Gastroesophageal sphincter (tissue), 4 donors: ENCODE measurements around the gene LDLRAD4. TPM values are rescaled to one million over a fixed set of nuclear protein-coding genes. Genes with fewer than 3 reads are reported as not detected.

Source experiments
- ATAC-seq: fragments of 150-250 bp; one replicate; pipeline ENCODE4 v1.9.1; 2016; ENCODE audit warnings: mild to moderate bottlenecking, moderate library complexity
- H3K27ac ChIP-seq, 4 donors: fragments of 200-600 bp; sonication (generic) in 3 of 4; 1 replicate in 3 of 4; 2 replicates in 1 of 4; pipeline ENCODE4 v1.5.1; 2016 to 2019
- H3K27me3 ChIP-seq: fragments of 200-600 bp; sonication (generic); one replicate; pipeline ENCODE4 v1.5.1; 2019
- H3K36me3 ChIP-seq, 2 donors: fragments of 200-600 bp; sonication (generic); one replicate each; pipeline ENCODE4 v1.5.1; 2019; ENCODE audit warnings: control low read depth in 1 of 2
- H3K4me1 ChIP-seq, 3 donors: fragments of 200-600 bp; sonication (generic); 1 replicate in 2 of 3; 2 replicates in 1 of 3; pipeline ENCODE4 v1.5.1; 2016 to 2019; ENCODE audit warnings: control low read depth in 2 of 3
- H3K4me3 ChIP-seq, 2 donors: fragments of 200-600 bp; sonication (generic); one replicate each; pipeline ENCODE4 v1.5.1; 2019; ENCODE audit warnings: mild to moderate bottlenecking in 1 of 2, moderate library complexity in 1 of 2
- H3K9me3 ChIP-seq, 3 donors: fragments of 200-600 bp; sonication (generic); one replicate each; pipeline ENCODE4 v1.5.1; 2017 to 2019; ENCODE audit warnings: control low read depth in 2 of 3
- EP300 ChIP-seq: sonication (generic); formaldehyde crosslinking; IDR thresholded peaks from one replicate; pipeline ENCODE4 v1.6.1; 2017; ENCODE audit warnings: antibody characterized with exemption, mild to moderate bottlenecking
- POLR2A ChIP-seq, 2 donors: fragments of 450-650 bp; IDR thresholded peaks; one replicate each; pipeline ENCODE4 v1.6.1; 2017; ENCODE audit warnings: antibody characterized with exemption in 2 of 2, mild to moderate bottlenecking in 2 of 2, moderate library complexity in 1 of 2
- POLR2AphosphoS5 ChIP-seq: sonication (generic); formaldehyde crosslinking; IDR thresholded peaks from one replicate; pipeline ENCODE4 v1.6.1; 2017; ENCODE audit warnings: antibody characterized with exemption
- WGBS, 2 donors: methylation state at CpG; one replicate each; pipeline ENCODE4 v1.1.5; 2018; ENCODE audit warnings: low coverage in 1 of 2; 5-methylcytosine and 5-hydroxymethylcytosine counted together
- total RNA-seq, 4 donors: library from RNA; depleted of rRNA; stranded (reverse); fragments of >200 nt; gene quantifications; one replicate each; pipeline ENCODE4 v1.1.0, GENCODE V29; 2016
- TF ChIP-seq, protein P1 (sequence below), 4 experiments: fragments of 200-600 bp in 2 of 4; fragments of 450-650 bp in 2 of 4; sonication (generic) in 1 of 4; IDR thresholded peaks; one replicate each; pipeline ENCODE4 v1.5.1; 2017 to 2019; ENCODE audit warnings: antibody characterized with exemption in 4 of 4, mild to moderate bottlenecking in 2 of 4, moderate library complexity in 2 of 4

Gene LDLRAD4
- total RNA-seq, 4 donors from 2014 or later, result 28.1 to 85.9 (median 55.2) TPM

GRCh38 chr18:13536578-13536977, 318.0 kb downstream of the LDLRAD4 start:
- no peak overlapping the region for H3K27ac ChIP-seq
- no peak for ATAC-seq
- H3K4me1 ChIP-seq, result peaks cover 0 to 46% (median 0%) of the 10 kb centered on the region in 3 donors
- H3K36me3 ChIP-seq, result no peaks in the 10 kb centered on the region
- no peaks in the 10 kb centered on the region for H3K9me3 ChIP-seq
- TF ChIP-seq EP300 (no peak), POLR2A (IDR thresholded peaks at IDR 0.05) (no peak), POLR2AphosphoS5 (no peak)
- TF ChIP-seq, protein P1, sequence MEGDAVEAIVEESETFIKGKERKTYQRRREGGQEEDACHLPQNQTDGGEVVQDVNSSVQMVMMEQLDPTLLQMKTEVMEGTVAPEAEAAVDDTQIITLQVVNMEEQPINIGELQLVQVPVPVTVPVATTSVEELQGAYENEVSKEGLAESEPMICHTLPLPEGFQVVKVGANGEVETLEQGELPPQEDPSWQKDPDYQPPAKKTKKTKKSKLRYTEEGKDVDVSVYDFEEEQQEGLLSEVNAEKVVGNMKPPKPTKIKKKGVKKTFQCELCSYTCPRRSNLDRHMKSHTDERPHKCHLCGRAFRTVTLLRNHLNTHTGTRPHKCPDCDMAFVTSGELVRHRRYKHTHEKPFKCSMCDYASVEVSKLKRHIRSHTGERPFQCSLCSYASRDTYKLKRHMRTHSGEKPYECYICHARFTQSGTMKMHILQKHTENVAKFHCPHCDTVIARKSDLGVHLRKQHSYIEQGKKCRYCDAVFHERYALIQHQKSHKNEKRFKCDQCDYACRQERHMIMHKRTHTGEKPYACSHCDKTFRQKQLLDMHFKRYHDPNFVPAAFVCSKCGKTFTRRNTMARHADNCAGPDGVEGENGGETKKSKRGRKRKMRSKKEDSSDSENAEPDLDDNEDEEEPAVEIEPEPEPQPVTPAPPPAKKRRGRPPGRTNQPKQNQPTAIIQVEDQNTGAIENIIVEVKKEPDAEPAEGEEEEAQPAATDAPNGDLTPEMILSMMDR (IDR thresholded peaks at IDR 0.05), result no peak
- no peaks in the 10 kb centered on the region for H3K27me3 ChIP-seq
- H3K4me3 ChIP-seq, result no peak overlapping the region

DNA sequence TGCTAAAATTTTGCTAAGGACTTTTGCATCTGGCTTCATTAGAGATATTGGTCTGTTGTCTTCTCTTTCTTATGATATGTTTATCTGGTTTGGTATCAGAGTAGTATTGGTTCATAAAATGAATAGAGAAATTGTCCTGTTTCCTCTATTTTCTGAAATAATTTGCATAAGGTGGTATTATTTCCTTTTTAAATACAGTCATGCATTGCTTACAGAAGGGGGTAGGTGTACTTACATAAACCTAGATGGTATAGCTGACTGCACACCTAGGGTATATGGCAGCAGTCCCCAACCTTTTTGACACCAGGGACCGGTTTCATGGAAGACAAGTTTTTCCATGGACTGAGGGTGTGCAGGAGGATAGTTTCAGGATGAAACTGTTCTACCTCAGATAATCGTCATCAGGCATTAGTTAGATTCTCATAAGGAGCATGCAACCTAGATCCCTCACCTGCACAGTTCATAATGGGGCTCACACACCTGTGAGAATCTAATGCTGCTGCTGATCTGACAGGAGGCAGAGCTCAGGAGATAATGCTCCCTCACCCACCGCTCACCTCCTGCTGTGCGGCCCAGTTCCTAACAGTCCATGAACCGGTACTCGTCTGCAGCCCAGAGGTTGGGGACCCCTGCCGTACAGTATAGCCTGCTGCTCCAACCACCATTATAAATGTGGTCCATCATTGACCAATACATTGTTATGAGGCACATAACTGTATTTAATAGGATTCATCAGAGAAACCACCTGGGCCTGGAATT, 318.6 kb downstream of the LDLRAD4 start:
- H3K9me3 ChIP-seq, result no peaks in the 10 kb centered on the region
- no peak overlapping the region for H3K4me3 ChIP-seq
- 90 to 100% methylated on average over 1 to 3 of the region's 7 CpGs for WGBS, 2 donors
- H3K36me3 ChIP-seq, result no peaks in the 10 kb centered on the region
- H3K27ac ChIP-seq, result no peak overlapping the region
- TF ChIP-seq EP300 (no peak), POLR2A (IDR thresholded peaks at IDR 0.05) (no peak), POLR2AphosphoS5 (no peak)
- TF ChIP-seq, protein P1 (IDR thresholded peaks at IDR 0.05), result no peak
- ATAC-seq, result no peak
- peaks cover 0 to 53% (median 0%) of the 10 kb centered on the region in 3 donors for H3K4me1 ChIP-seq
- H3K27me3 ChIP-seq, result no peaks in the 10 kb centered on the region

DNA sequence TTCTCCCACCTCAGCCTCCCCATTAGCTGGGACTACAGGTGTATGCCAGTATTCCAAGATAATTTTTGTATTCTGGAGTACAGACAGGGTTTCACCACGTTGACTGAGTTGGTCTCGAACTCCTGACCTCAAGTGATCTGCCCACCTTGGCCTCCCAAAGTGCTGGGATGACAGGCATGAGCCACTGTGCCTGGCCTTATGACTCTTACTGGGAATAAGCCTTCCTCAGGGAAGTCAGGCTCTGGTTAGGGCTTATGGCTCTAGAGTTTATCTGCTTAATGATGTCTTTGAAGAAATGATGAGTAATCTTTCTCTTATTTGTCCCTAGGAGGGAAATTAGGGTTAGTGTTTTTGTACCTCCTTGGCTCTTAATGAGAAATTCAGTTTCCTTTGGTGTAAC, 320.1 kb downstream of the LDLRAD4 start:
- H3K9me3 ChIP-seq, result no peaks in the 10 kb centered on the region
- 83% methylated on average over 2 of the region's 2 CpGs; no CpG with 5 or more reads in 1 of the 2 donors for WGBS, 2 donors
- TF ChIP-seq EP300, result no peak
- no peak for TF ChIP-seq POLR2A (IDR thresholded peaks at IDR 0.05)
- TF ChIP-seq, protein P1 (IDR thresholded peaks at IDR 0.05), result no peak
- no peak for TF ChIP-seq POLR2AphosphoS5
- ATAC-seq, result no peak
- no peaks in the 10 kb centered on the region for H3K27me3 ChIP-seq
- H3K4me1 ChIP-seq, result peaks cover 0 to 59% (median 0%) of the 10 kb centered on the region in 3 donors
- H3K27ac ChIP-seq, result peak overlapping the region in 3 of 4 donors; percentile 5 to 32 (median 20)
- H3K36me3 ChIP-seq, result no peaks in the 10 kb centered on the region
- H3K4me3 ChIP-seq, result no peak overlapping the region

DNA sequence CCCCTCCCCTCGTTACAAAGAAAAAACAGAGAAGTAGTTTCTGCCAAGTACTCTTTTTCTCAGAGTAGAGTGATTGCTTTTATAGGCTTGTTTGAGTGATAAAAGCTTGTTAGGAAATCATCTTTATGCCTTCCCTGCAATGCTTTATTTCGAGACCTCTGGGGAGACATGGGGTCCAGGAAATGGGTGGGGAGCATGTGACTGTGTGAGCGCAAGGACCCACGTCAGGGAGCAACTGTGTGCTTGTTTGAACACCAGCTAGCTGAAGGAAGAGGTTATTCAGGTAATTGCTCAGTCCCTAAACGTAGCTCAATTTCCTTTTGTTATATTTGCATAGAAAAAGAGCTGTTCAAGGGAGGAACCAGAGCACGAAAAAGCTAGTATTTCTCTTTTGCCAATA, 320.5 kb downstream of the LDLRAD4 start:
- WGBS, 2 donors, result 27 to 45% methylated on average over 5 to 6 of the region's 6 CpGs
- no peaks in the 10 kb centered on the region for H3K36me3 ChIP-seq
- TF ChIP-seq POLR2AphosphoS5, result no peak
- TF ChIP-seq, protein P1 (IDR thresholded peaks at IDR 0.05), result no peak
- TF ChIP-seq EP300, result no peak
- no peak for TF ChIP-seq POLR2A (IDR thresholded peaks at IDR 0.05)
- peaks cover 0 to 63% (median 3%) of the 10 kb centered on the region in 3 donors for H3K4me1 ChIP-seq
- H3K4me3 ChIP-seq, result no peak overlapping the region
- H3K27me3 ChIP-seq, result no peaks in the 10 kb centered on the region
- H3K9me3 ChIP-seq, result no peaks in the 10 kb centered on the region
- ATAC-seq, result no peak
- H3K27ac ChIP-seq, result peak overlapping the region in 3 of 4 donors; percentile 5 to 32 (median 20)

- H3K27ac ChIP-seq, result peak overlapping the region in 1 of 4 donors; percentile 5
- H3K27me3 ChIP-seq, result no peaks in the 10 kb centered on the region
- no peaks in the 10 kb centered on the region for H3K36me3 ChIP-seq
- no peak for ATAC-seq
- TF ChIP-seq POLR2AphosphoS5, result no peak
- no peak for TF ChIP-seq EP300
- no peak for TF ChIP-seq POLR2A (IDR thresholded peaks at IDR 0.05)
- TF ChIP-seq, protein P1 (IDR thresholded peaks at IDR 0.05), result no peak
- H3K4me3 ChIP-seq, result no peak overlapping the region
- H3K4me1 ChIP-seq, result peaks cover 0 to 73% (median 3%) of the 10 kb centered on the region in 3 donors
- H3K9me3 ChIP-seq, result no peaks in the 10 kb centered on the region
- 62 to 65% methylated on average over 4 of the region's 4 CpGs for WGBS, 2 donors
These were observed 321.4 kb downstream of the LDLRAD4 start for GRCh38 chr18:13539843-13540476.
